Measurements from ENCODE around the gene FARP2. TPM values are rescaled to one million over a fixed set of nuclear protein-coding genes. Genes with fewer than 3 reads are reported as not detected.
"Not testable (repeated sequence)": the region's sequence is repeated elsewhere in the genome, so short reads cannot be mapped to it uniquely, and the experiment has no call there.

FARP2 gene
- total RNA-seq, 1 experiment from 2014 or later: 30.4 TPM

DNA sequence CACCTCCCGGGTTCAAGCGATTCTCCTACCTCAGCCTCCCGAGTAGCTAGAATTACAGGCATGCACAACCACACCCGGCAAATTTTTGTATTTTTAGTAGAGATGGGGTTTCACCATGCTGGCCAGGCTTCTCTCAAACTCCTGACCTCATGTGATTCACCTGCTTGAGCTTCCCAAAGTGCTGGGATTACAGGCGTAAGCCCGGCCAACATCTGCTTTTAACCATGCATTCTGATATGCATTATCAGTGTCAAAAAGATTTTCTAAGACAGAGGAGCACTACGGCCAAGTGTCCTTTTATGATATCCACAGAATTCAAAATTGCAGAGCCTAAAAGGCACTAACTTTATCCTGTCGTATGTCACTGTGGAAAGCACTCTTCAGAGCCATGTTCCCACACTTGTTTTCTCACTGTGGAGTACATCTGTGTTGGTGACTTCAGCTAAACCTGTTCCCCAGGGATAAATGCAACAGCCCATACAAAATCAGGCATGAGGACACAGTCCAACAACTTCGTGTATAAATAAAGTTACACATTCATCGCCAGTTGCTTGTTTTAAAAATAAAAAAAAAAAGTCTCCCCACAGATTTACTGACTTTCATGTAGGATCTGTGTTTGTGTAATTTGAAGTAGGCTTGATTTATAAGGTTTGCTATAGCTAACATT, 95.9 kb downstream of the FARP2 start:
- no peak for DNase-seq (ENCODE audit: extremely low read depth, low read depth)

DNA sequence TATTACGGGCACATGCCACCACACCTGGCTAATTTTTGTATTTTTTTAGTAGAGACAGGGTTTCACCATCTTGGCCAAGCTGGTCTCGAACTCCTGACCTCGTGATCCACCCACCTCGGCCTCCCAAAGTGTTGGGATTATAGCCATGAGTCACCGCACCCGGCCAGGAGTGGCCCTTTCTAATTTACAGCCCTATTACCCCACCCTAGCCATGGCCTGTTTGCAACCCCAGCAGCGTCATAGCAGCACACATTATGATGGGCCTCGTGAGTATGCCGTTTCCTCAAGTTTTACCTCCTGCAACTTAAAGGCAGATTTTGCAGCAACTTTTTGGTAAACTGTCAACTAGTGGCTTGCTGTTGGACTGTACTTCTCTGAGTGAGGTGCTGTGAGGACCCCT, 97.8 kb downstream of the FARP2 start:
- DNase-seq (ENCODE audit: extremely low read depth, low read depth): not testable (repeated sequence)

GRCh38 chr2:241454837-241455485, 98.9 kb downstream of the FARP2 start:
- DNase-seq (ENCODE audit: extremely low read depth, low read depth): no peak

- DNase-seq (ENCODE audit: extremely low read depth, low read depth): no peak
Observed at GRCh38 chr2:241456546-241456945, 100.5 kb downstream of the FARP2 start.

DNA sequence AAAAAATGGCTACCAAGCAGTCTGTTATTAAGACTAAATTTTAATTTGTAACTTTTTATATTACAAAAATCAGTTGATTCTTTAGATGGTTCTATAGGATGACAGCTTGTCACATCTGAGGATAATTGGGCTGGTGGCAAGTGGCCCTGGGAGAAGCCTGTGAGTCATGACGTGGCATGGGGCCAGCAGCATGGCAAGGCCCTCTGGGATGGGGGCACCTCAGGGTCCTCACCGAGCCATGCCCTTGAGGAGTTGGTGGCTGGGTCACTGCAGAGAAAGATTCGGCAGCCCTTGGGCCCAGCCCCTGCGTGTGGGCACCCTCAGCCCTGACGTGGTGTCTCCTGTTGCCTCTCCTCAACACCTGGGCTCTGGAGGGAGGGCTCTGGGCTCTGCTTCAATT, 102.6 kb downstream of the FARP2 start:
- no peak for DNase-seq (ENCODE audit: extremely low read depth, low read depth)

DNA sequence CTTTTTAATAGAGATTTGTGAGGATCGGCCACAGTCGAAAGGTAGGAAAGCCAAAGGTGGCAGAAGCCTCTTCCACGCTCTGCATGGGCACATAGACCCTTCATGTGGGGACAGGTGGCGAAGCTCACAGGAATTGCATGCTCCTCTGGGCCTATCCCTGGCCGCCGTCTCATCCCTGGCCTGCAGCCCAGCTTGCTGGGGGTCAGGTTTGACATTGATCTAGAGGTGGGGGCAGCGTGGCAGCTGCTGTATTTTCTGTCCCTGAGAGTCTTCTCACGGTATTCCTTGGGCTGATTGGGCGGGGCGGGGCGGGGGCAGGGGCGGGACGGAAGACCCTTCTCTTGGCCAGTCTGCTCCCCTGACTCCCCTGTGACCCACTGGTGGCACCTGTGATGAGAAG, 103.4 kb downstream of the FARP2 start:
- DNase-seq (ENCODE audit: extremely low read depth, low read depth): no peak

- DNase-seq (ENCODE audit: extremely low read depth, low read depth): no peak
Observed at GRCh38 chr2:241460631-241461030, 104.5 kb downstream of the FARP2 start.

DNA sequence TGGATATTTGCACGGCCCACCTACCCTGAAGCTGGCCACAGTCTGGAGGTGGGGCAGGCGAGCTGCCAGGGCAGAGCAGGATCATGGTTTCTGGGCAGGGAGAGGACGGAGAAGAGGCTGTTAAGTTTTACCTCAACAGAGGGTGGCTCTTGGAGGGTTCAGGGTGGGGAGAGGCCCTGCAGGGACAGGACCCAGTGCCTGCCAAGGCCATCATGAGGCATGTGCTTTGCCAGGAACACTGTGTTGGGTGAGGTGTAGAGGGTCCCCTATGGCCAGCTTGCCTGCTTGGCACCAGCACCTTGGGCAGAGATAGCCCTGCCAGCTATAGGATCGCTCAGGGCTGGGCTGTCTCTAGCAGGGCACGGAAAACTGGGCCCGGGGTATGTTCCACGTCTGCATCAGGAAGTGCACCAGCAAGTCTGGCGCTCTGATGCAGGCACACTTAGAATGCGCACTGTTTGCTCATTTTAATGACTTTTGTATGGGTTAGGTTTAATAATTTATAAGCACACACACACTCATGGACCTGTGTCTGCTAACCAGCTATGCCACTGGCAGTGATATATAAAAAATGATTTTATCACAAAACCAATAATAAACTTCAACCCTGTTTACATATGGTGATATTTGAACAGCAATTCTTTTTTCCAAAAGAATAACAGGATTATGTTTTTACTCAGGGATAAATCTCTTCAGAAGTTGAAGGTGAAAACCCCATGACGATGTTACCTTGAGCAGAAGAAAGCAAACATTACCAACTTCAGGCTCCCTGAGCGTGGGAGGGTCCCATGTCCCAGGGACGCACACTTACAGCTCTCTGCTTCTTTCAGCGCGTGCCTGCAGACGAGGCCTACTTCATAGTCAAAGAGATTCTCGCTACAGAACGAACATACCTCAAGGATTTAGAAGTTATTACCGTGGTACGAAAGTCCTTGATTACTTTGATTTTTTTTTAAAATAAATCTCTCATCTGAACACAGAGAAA, 105.9 kb downstream of the FARP2 start:
- DNase-seq (ENCODE audit: extremely low read depth, low read depth): no peak

DNA sequence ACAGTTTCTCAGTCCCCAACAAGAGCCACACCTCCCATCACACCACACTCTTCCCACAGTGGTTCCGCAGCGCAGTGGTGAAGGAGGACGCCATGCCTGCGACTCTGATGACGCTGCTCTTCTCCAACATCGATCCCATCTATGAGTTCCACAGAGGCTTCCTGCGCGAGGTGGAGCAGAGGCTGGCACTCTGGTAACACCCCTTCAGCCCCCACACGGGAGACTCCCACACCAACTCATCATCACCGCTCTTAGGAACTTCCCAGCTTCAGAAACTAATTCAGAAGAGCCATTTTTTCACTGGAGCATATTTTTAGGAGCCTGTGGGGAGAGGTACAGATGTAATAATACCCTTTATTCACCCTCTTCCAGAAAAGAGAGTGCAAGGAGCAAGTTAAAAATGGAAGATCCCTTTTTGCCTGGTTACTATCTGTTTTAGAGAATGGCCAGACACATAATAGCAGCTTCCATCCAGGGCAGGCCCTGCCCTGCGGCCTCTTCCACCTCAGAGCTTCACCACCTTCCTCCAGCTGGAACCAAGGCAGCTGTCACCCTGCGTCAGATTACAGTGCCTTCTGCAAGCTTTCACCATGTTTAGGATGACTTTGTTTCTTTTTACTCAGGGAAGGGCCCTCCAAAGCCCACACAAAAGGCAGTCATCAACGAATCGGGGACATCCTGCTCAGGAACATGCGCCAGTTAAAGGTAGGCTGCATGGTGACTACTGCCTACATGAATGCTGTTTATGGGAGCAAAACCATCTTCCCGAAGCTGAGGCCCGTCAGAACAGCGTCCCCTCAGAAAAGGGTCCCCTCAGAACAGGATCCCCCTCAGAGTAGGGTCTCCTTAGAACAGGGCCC, 107.4 kb downstream of the FARP2 start:
- DNase-seq (ENCODE audit: extremely low read depth, low read depth): no peak

GRCh38 chr2:241465543-241465942, 109.5 kb downstream of the FARP2 start:
- no peak for DNase-seq (ENCODE audit: extremely low read depth, low read depth)

- no peak for DNase-seq (ENCODE audit: extremely low read depth, low read depth)
Observed at GRCh38 chr2:241466230-241466629, 110.1 kb downstream of the FARP2 start.

- no peak for DNase-seq (ENCODE audit: extremely low read depth, low read depth)
Observed at GRCh38 chr2:241467777-241468475, 111.8 kb downstream of the FARP2 start.

GRCh38 chr2:241468476-241468781, 112.3 kb downstream of the FARP2 start:
- DNase-seq (ENCODE audit: extremely low read depth, low read depth): no peak

DNA sequence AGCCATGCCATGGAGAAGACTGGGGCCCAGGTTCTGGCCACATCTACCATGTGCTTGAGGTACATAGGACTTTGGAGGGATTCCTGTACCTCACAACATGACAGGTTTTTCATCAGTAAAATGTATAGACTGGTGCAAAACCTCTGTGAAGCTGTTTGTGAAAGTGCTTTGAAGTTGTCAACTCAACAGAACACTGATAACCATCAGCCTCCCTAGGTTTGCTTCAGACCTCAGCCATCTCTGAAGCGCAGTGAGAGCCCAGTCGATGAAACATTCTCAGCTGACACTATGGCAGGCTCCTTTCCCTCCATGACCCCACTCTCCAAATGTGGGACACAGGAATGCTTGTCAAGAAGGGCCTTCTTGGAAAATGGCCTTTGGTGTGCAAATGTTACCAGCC, 113.7 kb downstream of the FARP2 start:
- DNase-seq (ENCODE audit: extremely low read depth, low read depth): no peak

DNA sequence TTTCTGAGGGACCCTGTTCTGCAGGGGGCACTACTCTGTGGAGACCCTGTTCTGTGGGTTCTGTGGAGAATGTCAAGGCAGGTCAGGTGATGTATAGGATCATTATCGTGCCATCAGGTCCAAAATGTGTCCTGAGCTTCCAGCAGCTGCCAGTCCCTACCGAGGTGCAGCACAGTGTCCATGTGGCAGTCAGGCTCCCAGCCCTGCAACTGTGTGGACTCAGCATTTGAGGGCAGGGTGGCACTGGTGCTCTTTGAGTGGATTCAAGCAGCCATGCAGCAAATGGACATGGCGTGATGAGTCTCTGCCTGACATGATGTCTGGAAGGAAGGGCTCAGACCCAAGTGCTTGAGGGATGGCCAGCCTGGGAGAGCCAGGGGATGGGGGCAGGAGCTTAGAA, 117.3 kb downstream of the FARP2 start:
- DNase-seq (ENCODE audit: extremely low read depth, low read depth): no peak

GRCh38 chr2:241475267-241475666, 119.2 kb downstream of the FARP2 start:
- DNase-seq (ENCODE audit: extremely low read depth, low read depth): no peak

DNA sequence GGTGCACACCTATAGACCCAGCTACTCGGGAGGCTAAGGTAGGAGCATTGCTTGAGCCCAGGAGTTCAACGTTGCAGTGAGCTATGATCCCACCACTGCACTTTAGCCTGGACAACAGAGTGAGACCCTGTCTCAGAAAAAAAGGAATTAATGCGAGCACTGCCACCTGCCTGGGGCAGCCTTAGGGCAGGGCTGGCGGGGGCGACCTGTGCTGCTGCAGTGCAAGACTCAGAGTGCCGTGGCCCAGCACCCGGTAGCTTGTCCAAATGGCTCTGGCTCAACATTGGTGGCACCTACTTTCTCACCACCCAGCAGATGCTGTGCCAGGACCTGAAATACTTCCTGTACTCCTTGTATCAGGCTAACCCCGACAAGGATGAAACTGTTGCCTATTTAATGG, 122.1 kb downstream of the FARP2 start:
- DNase-seq (ENCODE audit: extremely low read depth, low read depth): no peak

- DNase-seq (ENCODE audit: extremely low read depth, low read depth): no peak
Observed at GRCh38 chr2:241479026-241479898, 123.2 kb downstream of the FARP2 start.

GRCh38 chr2:241481687-241482086, 125.6 kb downstream of the FARP2 start:
- DNase-seq (ENCODE audit: extremely low read depth, low read depth): no peak
